Left ventricle myocardium inferior (tissue), 1 donor: ENCODE measurements around the gene ASAP3. TPM values are rescaled to one million over a fixed set of nuclear protein-coding genes. Genes with fewer than 3 reads are reported as not detected.

ENCODE experiments used
- DNase-seq: peaks from one replicate; pipeline ENCODE4 v3.0.0-alpha.2; 2020
- H3K27ac ChIP-seq: fragments of 200-600 bp; replicated peaks from 2 replicates; pipeline ENCODE4 v1.8.0; 2021
- H3K27me3 ChIP-seq: fragments of 200-600 bp; 2 replicates; pipeline ENCODE4 v1.8.0; 2021; ENCODE audit warnings: low read depth
- H3K36me3 ChIP-seq: fragments of 200-600 bp; 2 replicates; pipeline ENCODE4 v1.8.0; 2021
- H3K4me1 ChIP-seq: fragments of 200-600 bp; 2 replicates; pipeline ENCODE4 v1.8.0; 2021
- H3K4me3 ChIP-seq: fragments of 200-600 bp; 2 replicates; pipeline ENCODE4 v1.8.0; 2021; ENCODE audit warnings: mild to moderate bottlenecking, moderate library complexity
- H3K9me3 ChIP-seq: fragments of 200-600 bp; replicated peaks from 2 replicates; pipeline ENCODE4 v1.8.0; 2021
- intact Hi-C: fragments of 100-400 bp; cut with micrococcal nuclease; formaldehyde crosslinking; loops from one replicate; pipeline ENCODE4 v1.11.0; 2022
- total RNA-seq: library from RNA; stranded (reverse); fragmentation: NEBNext Ultra II Directional; extraction: Animal tissue kit (Norgen Biotek cat#: 25700); gene quantifications from one replicate; pipeline ENCODE4 v1.2.1, GENCODE V29; 2021
- TF ChIP-seq, protein P1 (sequence below): fragments of 200-600 bp; IDR thresholded peaks from 2 replicates; pipeline ENCODE4 v1.8.0; 2021; ENCODE audit warnings: antibody characterized with exemption, mild to moderate bottlenecking, borderline replicate concordance
- donor health status: DM: no; HTN: yes; CAD: no; lungs with severe emphysema.

ASAP3 gene
- total RNA-seq, 1 donor from 2014 or later, result 44.4 TPM

DNA sequence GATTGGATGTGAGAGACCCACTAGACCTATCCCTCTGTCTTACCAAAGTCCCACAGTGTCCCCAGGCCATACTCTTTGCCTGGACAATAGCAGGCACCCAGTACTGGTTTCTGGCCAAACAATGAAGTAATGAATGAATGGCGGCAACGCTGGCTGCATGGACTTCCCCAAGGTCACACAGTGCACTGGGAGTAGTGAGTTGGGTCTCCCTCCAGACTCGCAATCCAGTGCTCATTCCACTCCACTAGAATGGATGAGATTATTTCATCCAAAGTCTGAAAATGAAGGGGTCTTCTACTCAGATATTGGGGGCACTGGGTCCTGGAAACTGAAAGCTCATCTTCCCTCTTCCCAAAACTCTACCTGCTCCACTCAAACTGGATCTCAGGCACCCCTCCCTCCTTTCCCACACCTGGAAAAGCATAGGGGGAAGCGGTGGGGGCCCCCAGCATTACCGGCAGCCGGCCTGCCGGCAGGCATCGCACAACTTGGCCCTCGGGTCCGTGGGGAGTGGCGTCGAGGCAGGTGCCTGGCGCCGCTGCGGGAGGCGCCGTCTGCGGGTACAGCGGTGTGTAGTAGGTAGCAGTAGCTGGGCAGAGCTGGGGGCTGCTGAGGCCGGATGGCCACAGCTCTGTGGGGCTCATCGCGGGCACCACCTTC is 46.2 kb upstream of the ASAP3 start:
- peaks cover 35% of the 10 kb centered on the region for H3K4me1 ChIP-seq
- peaks cover 22% of the 10 kb centered on the region for H3K27me3 ChIP-seq
- TF ChIP-seq, protein P1, sequence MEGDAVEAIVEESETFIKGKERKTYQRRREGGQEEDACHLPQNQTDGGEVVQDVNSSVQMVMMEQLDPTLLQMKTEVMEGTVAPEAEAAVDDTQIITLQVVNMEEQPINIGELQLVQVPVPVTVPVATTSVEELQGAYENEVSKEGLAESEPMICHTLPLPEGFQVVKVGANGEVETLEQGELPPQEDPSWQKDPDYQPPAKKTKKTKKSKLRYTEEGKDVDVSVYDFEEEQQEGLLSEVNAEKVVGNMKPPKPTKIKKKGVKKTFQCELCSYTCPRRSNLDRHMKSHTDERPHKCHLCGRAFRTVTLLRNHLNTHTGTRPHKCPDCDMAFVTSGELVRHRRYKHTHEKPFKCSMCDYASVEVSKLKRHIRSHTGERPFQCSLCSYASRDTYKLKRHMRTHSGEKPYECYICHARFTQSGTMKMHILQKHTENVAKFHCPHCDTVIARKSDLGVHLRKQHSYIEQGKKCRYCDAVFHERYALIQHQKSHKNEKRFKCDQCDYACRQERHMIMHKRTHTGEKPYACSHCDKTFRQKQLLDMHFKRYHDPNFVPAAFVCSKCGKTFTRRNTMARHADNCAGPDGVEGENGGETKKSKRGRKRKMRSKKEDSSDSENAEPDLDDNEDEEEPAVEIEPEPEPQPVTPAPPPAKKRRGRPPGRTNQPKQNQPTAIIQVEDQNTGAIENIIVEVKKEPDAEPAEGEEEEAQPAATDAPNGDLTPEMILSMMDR, result no peak
- H3K27ac ChIP-seq, result no peak overlapping the region
- intact Hi-C loops, result no loop called here
- DNase-seq, result no peak
- H3K36me3 ChIP-seq, result no peaks in the 10 kb centered on the region
- peak overlapping the region; percentile 73 for H3K4me3 ChIP-seq
- H3K9me3 ChIP-seq, result no peaks in the 10 kb centered on the region

GRCh38 chr1:23529146-23530086 is 45.4 kb upstream of the ASAP3 start:
- TF ChIP-seq, protein P1, result no peak
- Histone ChIP-seq H3K27ac (no peak overlapping the region), H3K4me1 (peaks cover 35% of the 10 kb centered on the region), H3K9me3 (no peaks in the 10 kb centered on the region), H3K4me3 (peak overlapping the region; percentile 73), H3K36me3 (no peaks in the 10 kb centered on the region), H3K27me3 (peaks cover 22% of the 10 kb centered on the region)
- intact Hi-C loops, result no loop called here
- DNase-seq, result no peak

- peaks cover 22% of the 10 kb centered on the region for H3K27me3 ChIP-seq
- H3K4me1 ChIP-seq, result peaks cover 35% of the 10 kb centered on the region
- TF ChIP-seq, protein P1, result no peak
- H3K36me3 ChIP-seq, result no peaks in the 10 kb centered on the region
- H3K9me3 ChIP-seq, result no peaks in the 10 kb centered on the region
- peak overlapping the region; percentile 33 for H3K27ac ChIP-seq
- H3K4me3 ChIP-seq, result peak overlapping the region; percentile 15
- intact Hi-C loops, result no loop called here
- DNase-seq, result peak; percentile 80
These were observed 44.4 kb upstream of the ASAP3 start for GRCh38 chr1:23528250-23528978.

DNA sequence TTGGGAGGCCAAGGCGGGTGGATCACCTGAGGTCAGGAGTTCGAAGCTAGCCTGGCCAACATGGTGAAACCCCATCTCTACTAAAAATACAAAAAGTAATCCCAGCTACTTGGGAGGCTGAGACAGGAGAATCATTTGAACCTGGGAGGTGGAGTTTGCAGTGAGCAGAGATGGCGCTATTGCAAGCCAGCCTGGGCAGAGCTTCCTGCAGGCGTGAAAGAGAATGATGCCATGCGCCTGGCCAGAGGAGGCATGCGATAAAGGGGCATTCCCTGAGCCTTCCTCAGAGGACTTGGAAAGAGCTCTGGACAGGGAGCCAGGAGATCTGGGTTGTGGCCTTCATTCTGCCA is 43.9 kb upstream of the ASAP3 start:
- DNase-seq, result no peak
- H3K4me3 ChIP-seq, result peak overlapping the region; percentile 15
- no peaks in the 10 kb centered on the region for H3K36me3 ChIP-seq
- H3K4me1 ChIP-seq, result peaks cover 35% of the 10 kb centered on the region
- no peaks in the 10 kb centered on the region for H3K9me3 ChIP-seq
- TF ChIP-seq, protein P1, result no peak
- intact Hi-C loops, result no loop called here
- peak overlapping the region; percentile 33 for H3K27ac ChIP-seq
- peaks cover 22% of the 10 kb centered on the region for H3K27me3 ChIP-seq

- no peak overlapping the region for H3K4me3 ChIP-seq
- no peak for DNase-seq
- intact Hi-C loops, result no loop called here
- H3K27me3 ChIP-seq, result peaks cover 22% of the 10 kb centered on the region
- peaks cover 35% of the 10 kb centered on the region for H3K4me1 ChIP-seq
- H3K27ac ChIP-seq, result no peak overlapping the region
- H3K36me3 ChIP-seq, result no peaks in the 10 kb centered on the region
- TF ChIP-seq, protein P1, result no peak
- H3K9me3 ChIP-seq, result no peaks in the 10 kb centered on the region
These were observed 43.4 kb upstream of the ASAP3 start for GRCh38 chr1:23527366-23527765.
